Esophagus muscularis mucosa (tissue), 4 donors: ENCODE results near the gene TMC1. TPM values are rescaled to one million over a fixed set of nuclear protein-coding genes. Genes with fewer than 3 reads are reported as not detected.
A peak's percentile ranks its signal among the peaks of the same experiment; 100 is the strongest.
"Not testable (repeated sequence)": the region's sequence is repeated elsewhere in the genome, so short reads cannot be mapped to it uniquely, and the experiment has no call there.

Experiments used
- DNase-seq: peaks from one replicate; pipeline ENCODE4 v3.0.0-alpha.2; 2017; ENCODE audit errors: extremely low spot score
- H3K27ac ChIP-seq, 4 donors: fragments of 200-600 bp; sonication (generic); replicated peaks in 1 of 4; 1 replicate in 3 of 4; 2 replicates in 1 of 4; pipeline ENCODE4 v1.5.1; 2016 to 2019; ENCODE audit warnings: mild to moderate bottlenecking in 1 of 4
- H3K27me3 ChIP-seq, 4 donors: fragments of 200-600 bp; sonication (generic); one replicate each; pipeline versions ENCODE4 v1.5.1 to v1.6.0; 2016 to 2019
- H3K36me3 ChIP-seq, 4 donors: fragments of 200-600 bp; sonication (generic); one replicate each; pipeline ENCODE4 v1.5.1; 2016 to 2019
- H3K4me1 ChIP-seq, 4 donors: fragments of 200-600 bp; sonication (generic); one replicate each; pipeline ENCODE4 v1.5.1; 2016 to 2019
- H3K4me3 ChIP-seq, 4 donors: fragments of 200-600 bp; sonication (generic); 1 replicate in 2 of 4; 2 replicates in 2 of 4; pipeline ENCODE4 v1.5.1; 2016 to 2019; ENCODE audit warnings: mild to moderate bottlenecking in 4 of 4, moderate library complexity in 1 of 4
- H3K9me3 ChIP-seq, 4 donors: fragments of 200-600 bp; sonication (generic); 1 replicate in 3 of 4; 2 replicates in 1 of 4; pipeline ENCODE4 v1.5.1; 2016 to 2019
- EP300 ChIP-seq: sonication (generic); formaldehyde crosslinking; IDR thresholded peaks from one replicate; pipeline ENCODE4 v1.6.1; 2017; ENCODE audit warnings: antibody characterized with exemption
- POLR2A ChIP-seq: fragments of 450-650 bp; IDR thresholded peaks from one replicate; pipeline ENCODE4 v1.6.1; 2017; ENCODE audit warnings: antibody characterized with exemption, moderate library complexity, mild to moderate bottlenecking, low read depth
- POLR2AphosphoS5 ChIP-seq, 2 donors: sonication (generic); formaldehyde crosslinking; IDR thresholded peaks; one replicate each; pipeline ENCODE4 v1.6.1; 2017; ENCODE audit warnings: antibody characterized with exemption in 2 of 2
- WGBS: methylation state at CpG from one replicate; pipeline ENCODE4 v1.1.5; 2018; 5-methylcytosine and 5-hydroxymethylcytosine counted together
- intact Hi-C: fragments of 100-400 bp; cut with DNase I; formaldehyde crosslinking; loops from one replicate; pipeline ENCODE4 v1.15.1; 2023
- total RNA-seq, 4 donors: library from RNA; depleted of rRNA; stranded (reverse); fragments of >200 nt; gene quantifications; one replicate each; pipeline versions ENCODE4 v1.1.0 to v1.2.1, GENCODE V29; 2016
- TF ChIP-seq, protein P1 (sequence below), 3 experiments: fragments of 200-600 bp in 2 of 3; fragments of 450-650 bp in 1 of 3; sonication (generic) in 2 of 3; IDR thresholded peaks; one replicate each; pipeline ENCODE4 v1.5.1; 2017 to 2019; ENCODE audit warnings: antibody characterized with exemption in 3 of 3, mild to moderate bottlenecking in 2 of 3, moderate library complexity in 1 of 3

TMC1 gene
- total RNA-seq, 4 donors from 2014 or later, result not detected

DNA sequence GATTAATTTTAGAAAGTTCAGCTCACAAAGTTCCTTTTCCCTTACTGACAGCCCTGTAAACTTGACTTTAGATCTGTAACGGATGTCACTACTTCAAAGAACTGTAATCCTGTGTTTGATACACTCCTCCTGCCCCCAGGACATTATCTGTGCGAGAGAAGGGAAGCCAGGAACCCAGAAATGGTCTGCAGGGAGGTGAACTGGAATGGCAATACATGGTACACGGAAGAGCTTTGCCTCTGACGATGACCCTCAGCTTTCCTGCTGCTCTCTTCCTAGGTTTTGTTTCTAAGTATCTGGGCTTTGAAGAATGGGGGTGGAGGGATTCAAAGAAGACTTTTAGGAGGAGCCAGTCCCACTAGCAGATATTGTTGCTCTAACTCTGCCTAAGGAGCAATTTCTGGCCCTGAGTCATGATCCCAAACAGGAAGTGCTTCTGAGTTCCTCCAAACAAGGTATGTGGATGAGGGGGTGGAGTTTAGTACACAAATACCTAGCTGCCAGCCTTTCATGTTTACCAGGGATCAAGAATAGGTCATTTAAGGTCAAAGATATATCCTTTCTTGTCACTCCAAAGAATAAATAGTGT is 43.4 kb upstream of the TMC1 start:
- no peaks in the 10 kb centered on the region for H3K27me3 ChIP-seq
- H3K36me3 ChIP-seq, result no peaks in the 10 kb centered on the region
- intact Hi-C loops, result no loop called here
- TF ChIP-seq, protein P1, sequence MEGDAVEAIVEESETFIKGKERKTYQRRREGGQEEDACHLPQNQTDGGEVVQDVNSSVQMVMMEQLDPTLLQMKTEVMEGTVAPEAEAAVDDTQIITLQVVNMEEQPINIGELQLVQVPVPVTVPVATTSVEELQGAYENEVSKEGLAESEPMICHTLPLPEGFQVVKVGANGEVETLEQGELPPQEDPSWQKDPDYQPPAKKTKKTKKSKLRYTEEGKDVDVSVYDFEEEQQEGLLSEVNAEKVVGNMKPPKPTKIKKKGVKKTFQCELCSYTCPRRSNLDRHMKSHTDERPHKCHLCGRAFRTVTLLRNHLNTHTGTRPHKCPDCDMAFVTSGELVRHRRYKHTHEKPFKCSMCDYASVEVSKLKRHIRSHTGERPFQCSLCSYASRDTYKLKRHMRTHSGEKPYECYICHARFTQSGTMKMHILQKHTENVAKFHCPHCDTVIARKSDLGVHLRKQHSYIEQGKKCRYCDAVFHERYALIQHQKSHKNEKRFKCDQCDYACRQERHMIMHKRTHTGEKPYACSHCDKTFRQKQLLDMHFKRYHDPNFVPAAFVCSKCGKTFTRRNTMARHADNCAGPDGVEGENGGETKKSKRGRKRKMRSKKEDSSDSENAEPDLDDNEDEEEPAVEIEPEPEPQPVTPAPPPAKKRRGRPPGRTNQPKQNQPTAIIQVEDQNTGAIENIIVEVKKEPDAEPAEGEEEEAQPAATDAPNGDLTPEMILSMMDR (IDR thresholded peaks at IDR 0.05), result no peak
- peak in 1 of 2 donors; percentile 22 for TF ChIP-seq POLR2AphosphoS5 (IDR thresholded peaks at IDR 0.05)
- no peaks in the 10 kb centered on the region for H3K9me3 ChIP-seq
- H3K27ac ChIP-seq, result peak overlapping the region; percentile 21 to 68 (median 60)
- H3K4me1 ChIP-seq, result peaks cover 12 to 17% (median 15%) of the 10 kb centered on the region in 4 donors
- WGBS, result 31% methylated on average over 4 of the region's 4 CpGs
- H3K4me3 ChIP-seq, result no peak overlapping the region
- no peak for DNase-seq

DNA sequence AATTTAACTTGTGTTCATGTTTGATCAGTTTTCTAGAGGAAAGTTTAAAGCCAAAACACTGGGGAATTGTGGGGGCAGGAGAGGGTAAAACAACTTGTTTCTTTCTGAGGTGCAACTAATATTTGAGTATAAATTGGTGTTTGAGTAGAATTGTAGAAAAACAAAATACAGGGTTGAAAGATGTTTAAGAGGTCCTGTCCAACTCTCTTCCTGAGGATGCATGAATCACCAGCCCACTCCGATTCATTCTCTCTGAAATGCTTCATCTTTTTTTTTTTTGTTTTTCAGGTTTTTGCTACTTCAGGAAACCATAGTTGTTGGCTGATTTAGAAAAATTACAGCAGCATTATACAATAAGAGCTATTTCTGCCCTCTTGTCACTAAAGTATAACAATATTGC is 42.4 kb upstream of the TMC1 start:
- peak overlapping the region in 1 of 4 donors; percentile 61 for H3K27ac ChIP-seq
- 52% methylated on average over 1 of the region's 1 CpG for WGBS
- intact Hi-C loops, result no loop called here
- peaks cover 12 to 17% (median 15%) of the 10 kb centered on the region in 4 donors for H3K4me1 ChIP-seq
- TF ChIP-seq POLR2AphosphoS5 (IDR thresholded peaks at IDR 0.05), result no peak
- TF ChIP-seq EP300, result no peak
- TF ChIP-seq, protein P1 (IDR thresholded peaks at IDR 0.05), result no peak
- no peak for TF ChIP-seq POLR2A
- no peaks in the 10 kb centered on the region for H3K36me3 ChIP-seq
- no peaks in the 10 kb centered on the region for H3K9me3 ChIP-seq
- DNase-seq, result no peak
- no peaks in the 10 kb centered on the region for H3K27me3 ChIP-seq
- H3K4me3 ChIP-seq, result no peak overlapping the region

DNA sequence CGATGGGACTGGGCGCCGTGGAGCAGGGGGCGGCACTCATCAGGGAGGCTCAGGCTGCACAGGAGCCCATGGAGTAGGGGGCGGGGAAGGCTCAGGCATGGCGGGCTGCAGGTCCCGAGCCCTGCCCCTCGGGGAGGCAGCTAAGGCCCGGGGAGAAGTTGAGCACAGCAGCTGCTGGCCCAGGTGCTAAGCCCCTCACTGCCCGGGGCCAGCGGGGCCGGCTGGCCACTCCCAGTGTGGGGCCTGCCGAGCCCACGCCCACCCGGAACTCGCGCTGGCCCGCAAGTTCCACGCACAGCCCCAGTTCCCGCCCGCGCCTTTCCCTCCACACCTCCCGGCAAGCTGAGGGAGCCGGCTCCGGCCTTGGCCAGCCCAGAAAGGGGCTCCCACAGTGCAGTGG is 41.1 kb upstream of the TMC1 start:
- intact Hi-C loops, H3K27ac ChIP-seq, H3K36me3 ChIP-seq, H3K27me3 ChIP-seq, H3K9me3 ChIP-seq, H3K4me3 ChIP-seq, DNase-seq: not testable (repeated sequence)
- WGBS, result 91% methylated on average over 8 of the region's 25 CpGs
- peaks cover 12 to 17% (median 15%) of the 10 kb centered on the region in 4 donors for H3K4me1 ChIP-seq

DNA sequence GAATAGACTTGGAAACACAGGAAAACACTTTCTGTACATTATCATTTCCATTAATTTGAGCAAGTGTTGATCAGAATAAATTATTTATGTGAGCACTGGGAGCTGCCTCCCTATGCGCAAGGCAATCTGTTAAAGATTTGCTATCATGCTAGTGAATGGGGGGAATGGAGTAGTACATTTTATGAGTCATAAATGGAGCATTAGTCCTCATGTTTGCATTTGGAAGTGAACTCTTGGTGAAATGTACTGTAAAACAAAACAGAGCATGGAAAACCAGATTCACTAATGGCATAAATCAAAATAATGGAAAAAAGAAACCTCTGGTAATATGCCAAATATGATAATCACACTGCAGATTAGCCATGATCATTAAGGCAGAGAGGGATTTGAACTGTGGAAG is 40.5 kb upstream of the TMC1 start:
- Histone ChIP-seq H3K9me3 (no peaks in the 10 kb centered on the region), H3K27me3 (no peaks in the 10 kb centered on the region), H3K36me3 (no peaks in the 10 kb centered on the region), H3K4me3 (no peak overlapping the region), H3K4me1 (peaks cover 12 to 17% (median 15%) of the 10 kb centered on the region in 4 donors), H3K27ac (no peak overlapping the region)
- no peak for DNase-seq
- WGBS, result 87% methylated on average over 1 of the region's 1 CpG
- no peak for TF ChIP-seq POLR2AphosphoS5 (IDR thresholded peaks at IDR 0.05)
- no peak for TF ChIP-seq EP300
- TF ChIP-seq, protein P1 (IDR thresholded peaks at IDR 0.05), result no peak
- TF ChIP-seq POLR2A, result no peak
- intact Hi-C loops, result no loop called here

DNA sequence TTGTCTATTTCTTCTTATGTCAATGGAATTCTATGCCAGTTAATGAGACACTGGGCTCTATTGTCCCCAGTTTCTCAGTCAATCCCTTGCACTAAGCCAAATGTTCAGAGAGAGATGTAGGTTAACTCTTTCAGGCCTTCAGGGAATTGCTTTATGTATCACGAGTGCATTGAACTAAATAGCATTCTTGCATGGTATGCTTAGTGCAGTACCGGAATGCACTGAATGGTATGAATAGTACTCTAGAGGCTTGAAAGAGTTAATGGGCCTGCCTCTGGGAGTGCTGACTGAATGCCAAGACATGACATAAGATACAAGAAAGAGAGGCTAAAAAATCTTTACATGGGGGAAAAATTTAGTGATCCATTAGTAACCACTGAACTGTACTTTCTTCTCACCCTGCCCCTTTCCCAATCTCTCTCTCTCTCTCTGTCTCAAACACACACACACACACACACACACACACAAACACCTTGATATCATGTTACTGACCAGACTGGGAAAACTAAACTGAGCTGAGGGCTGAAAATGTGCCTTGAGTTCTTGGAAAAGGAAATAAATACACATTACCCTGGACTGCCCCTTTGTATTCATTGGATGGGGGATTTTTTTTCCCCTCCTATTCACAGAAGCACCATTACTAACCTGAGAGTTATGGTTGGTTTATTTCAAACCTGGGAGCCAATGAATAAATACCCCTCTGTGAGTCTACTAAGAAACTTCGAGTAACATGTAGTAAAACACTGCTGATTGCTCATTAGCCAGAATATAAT is 35.4 kb upstream of the TMC1 start:
- TF ChIP-seq POLR2AphosphoS5 (IDR thresholded peaks at IDR 0.05) (no peak), EP300 (no peak)

More for the DNA sequence above, 35.4 kb upstream of the TMC1 start:
- no peaks in the 10 kb centered on the region for H3K4me1 ChIP-seq
- intact Hi-C loops, result no loop called here
- WGBS, result 67% methylated on average over 3 of the region's 3 CpGs
- H3K4me3 ChIP-seq, result no peak overlapping the region
- DNase-seq, result no peak
- no peak overlapping the region for H3K27ac ChIP-seq
- no peaks in the 10 kb centered on the region for H3K9me3 ChIP-seq
- H3K27me3 ChIP-seq, result no peaks in the 10 kb centered on the region
- H3K36me3 ChIP-seq, result no peaks in the 10 kb centered on the region
